WI38 (cell line): ENCODE results near the gene CUEDC2.

Experiments
- H3K4me3 ChIP-seq: 2 replicates; pipeline ENCODE4 v1.5.1; 2011; ENCODE audit warnings: low read depth, mild to moderate bottlenecking, control low read depth, low read length
- CTCF ChIP-seq: IDR thresholded peaks from 2 replicates; pipeline ENCODE4 v1.5.1; 2012; ENCODE audit warnings: low read depth, mild to moderate bottlenecking, control low read depth, low read length

The CUEDC2 gene

DNA sequence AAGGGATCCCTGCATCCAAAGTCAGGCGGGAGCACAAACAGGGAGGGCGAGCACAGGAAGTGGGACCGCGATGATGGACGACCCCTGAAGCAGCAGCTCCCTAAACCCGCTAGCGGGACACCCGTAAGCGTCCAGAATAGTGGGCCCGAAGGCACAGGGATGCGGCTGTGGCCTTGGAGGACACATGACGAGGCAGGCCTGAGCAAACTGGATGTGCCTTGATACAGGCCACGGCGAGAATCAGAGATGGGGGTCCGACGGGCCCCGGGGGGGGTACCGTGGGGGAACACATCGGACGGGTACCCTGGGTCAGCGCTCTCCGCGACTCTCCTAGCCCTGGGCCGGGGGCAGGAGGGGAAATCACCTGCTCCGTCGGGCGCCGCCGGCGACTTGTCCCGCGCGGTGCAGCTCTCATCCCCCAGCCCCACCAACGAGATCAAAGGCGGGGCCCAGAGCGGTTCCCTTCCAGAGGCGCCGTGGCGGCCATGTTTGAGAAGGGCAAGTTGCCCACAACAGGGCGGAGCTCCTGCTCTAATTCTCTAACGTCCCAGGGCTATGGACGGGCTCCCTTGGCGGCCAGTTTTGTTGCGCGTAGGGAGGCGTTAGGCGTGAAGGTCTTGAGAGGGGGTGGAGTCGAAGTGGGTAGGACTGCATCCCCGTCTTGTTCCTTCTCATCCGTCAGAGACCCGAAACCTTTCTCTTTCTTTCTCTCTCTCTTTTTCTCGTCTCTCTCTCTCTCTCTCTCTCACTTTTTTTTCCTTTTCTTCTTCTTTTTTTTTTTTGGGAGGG is at the start of gene CUEDC2:
Gene CUEDC2, minus strand, starts transcription at position 413 of the 789 bp plus-strand sequence. CDS start 7,386 bp downstream, outside the sequence.
- TF ChIP-seq CTCF, result no peak
- H3K4me3 ChIP-seq, result peak within 1 kb of the TSS; percentile 75

GRCh38 chr10:102480396-102480795 is 48.0 kb upstream of the CUEDC2 start:
- no peak for TF ChIP-seq CTCF
- no peak overlapping the region for H3K4me3 ChIP-seq

DNA sequence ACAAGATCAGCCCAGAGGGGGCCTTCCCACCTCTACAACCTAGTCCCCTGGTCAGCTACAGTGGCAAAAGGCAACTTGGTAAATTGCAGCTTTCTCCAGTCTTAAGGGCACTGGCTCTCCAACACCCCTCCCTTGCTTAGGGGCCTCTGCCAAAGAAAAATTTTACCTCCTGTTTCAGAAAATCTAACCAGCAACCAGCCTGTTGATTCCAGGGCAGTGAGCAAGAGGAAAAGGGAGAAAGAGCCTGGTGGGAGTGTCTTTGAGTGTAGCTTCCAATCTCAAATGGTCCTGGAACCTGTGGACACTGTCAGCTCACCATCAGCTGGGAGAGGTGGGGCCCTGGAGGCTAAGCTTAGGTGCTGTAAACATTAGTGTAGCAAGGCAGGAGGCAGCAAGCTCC is 47.3 kb upstream of the CUEDC2 start:
- TF ChIP-seq CTCF, result no peak
- no peak overlapping the region for H3K4me3 ChIP-seq

- no peak overlapping the region for H3K4me3 ChIP-seq
- TF ChIP-seq CTCF, result no peak
These were observed 44.2 kb upstream of the CUEDC2 start for GRCh38 chr10:102476466-102477141.

DNA sequence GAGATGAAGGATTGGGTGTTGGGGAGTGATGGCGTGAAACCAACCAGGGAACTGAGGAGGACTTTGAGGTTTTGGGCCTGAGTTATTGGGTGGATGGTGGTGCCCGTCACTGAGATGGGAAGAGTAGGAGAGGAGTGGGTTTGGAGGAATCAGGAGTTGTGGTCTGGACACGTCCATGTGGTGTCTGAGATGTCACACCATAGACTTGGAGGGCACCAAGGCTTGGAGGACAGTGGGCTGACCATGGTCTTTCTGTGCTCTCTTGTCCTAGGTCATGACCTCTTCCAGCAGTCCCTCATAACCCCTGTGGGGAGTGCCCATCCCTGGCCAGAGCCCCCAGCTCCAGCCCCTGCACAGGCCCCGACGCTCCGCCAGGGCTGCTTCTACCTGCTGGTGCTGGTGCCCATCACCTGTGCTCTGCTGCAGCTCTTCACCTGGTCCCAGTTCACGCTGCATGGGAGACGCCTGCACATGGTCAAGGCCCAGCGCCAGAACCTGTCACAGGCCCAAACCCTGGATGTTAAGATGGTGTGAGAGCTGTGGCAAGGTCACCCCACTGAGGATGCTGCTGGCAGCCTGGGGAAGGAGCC is 43.2 kb upstream of the CUEDC2 start:
- TF ChIP-seq CTCF, result no peak
- H3K4me3 ChIP-seq, result no peak overlapping the region

- H3K4me3 ChIP-seq, result no peak overlapping the region
- no peak for TF ChIP-seq CTCF
These were observed 41.3 kb upstream of the CUEDC2 start for GRCh38 chr10:102473445-102474331.
